Stimulated activated CD8-positive, alpha-beta memory T cell treated with anti-CD3 and anti-CD28 coated beads, Interleukin-4, amount 100 ng/mL, for 4 hours (primary cell): Measurements from ENCODE around the gene RNF187.

Experiments
- DNase-seq, 2 donors: peaks; one replicate each; pipeline ENCODE4 v3.0.0-alpha.2; 2020; ENCODE audit warnings: low read depth in 2 of 2, low spot score in 1 of 2

RNF187 gene

GRCh38 chr1:228544021-228544850 lies 57.1 kb downstream of the RNF187 start:
- DNase-seq: no peak

GRCh38 chr1:228544921-228545591 lies 57.9 kb downstream of the RNF187 start:
- no peak for DNase-seq
